ENCODE results near the gene CHEK1. TPM values are rescaled to one million over a fixed set of nuclear protein-coding genes. Genes with fewer than 3 reads are reported as not detected.

CHEK1 gene
- polyA plus RNA-seq, 1 donor (not counting 4 experiments of a cell fraction or from before 2014, with no cell fraction given), result 38.2 TPM

- Histone ChIP-seq H3K79me2 (ENCODE audit: control insufficient read depth, insufficient read depth, low read length) (no peaks in the 10 kb centered on the region), H3K4me1 (ENCODE audit: control insufficient read depth, extremely low read depth, insufficient read depth, low read length) (no peaks in the 10 kb centered on the region), H3K27me3 (ENCODE audit: control insufficient read depth, extremely low read depth, insufficient read depth, low read length) (no peaks in the 10 kb centered on the region), H4K20me1 (ENCODE audit: control insufficient read depth, extremely low read depth, insufficient read depth, low read length) (no peaks in the 10 kb centered on the region), H3K9me1 (ENCODE audit: control insufficient read depth, extremely low read depth, insufficient read depth, low read length) (no peaks in the 10 kb centered on the region), H3K36me3 (ENCODE audit: control insufficient read depth in 2 of 2, extremely low read depth in 1 of 2, insufficient read depth in 2 of 2, low read length in 2 of 2) (peaks cover 0 to 4% of the 10 kb centered on the region in 2 experiments), H3K4me3 (ENCODE audit: control insufficient read depth in 2 of 3, extremely low read depth in 1 of 3, insufficient read depth in 2 of 3, low read depth in 1 of 3, low read length in 3 of 3) (no peak overlapping the region), H3K27ac (ENCODE audit: control insufficient read depth, insufficient read depth, low read length) (no peak overlapping the region), H2AFZ (ENCODE audit: control insufficient read depth, low read length) (no peak overlapping the region), H3K9me3 (ENCODE audit: control insufficient read depth, low read depth, low read length) (no peaks in the 10 kb centered on the region), H3K9ac (ENCODE audit: control insufficient read depth, extremely low read depth, insufficient read depth, low read length) (no peak overlapping the region), H3K4me2 (ENCODE audit: control insufficient read depth, extremely low read depth, insufficient read depth, low read depth, low read length) (no peak overlapping the region)
- TF ChIP-seq EZH2 (IDR thresholded peaks at IDR 0.05; ENCODE audit: low read length) (no peak), CTCF (optimal IDR thresholded peaks at IDR 0.05 in 1 of 3, IDR thresholded peaks at IDR 0.05 in 1 of 3, conservative IDR thresholded peaks at IDR 0.05 in 1 of 3; ENCODE audit: extremely low read depth in 1 of 3, insufficient read depth in 2 of 3, low read length in 3 of 3) (no peak)
- dilution Hi-C loops (cut with MboI; ENCODE audit: extremely low pct_ligation_motif_present, low sequenced_read_pairs), result no loop called here
- DNase-seq (ENCODE audit: low read depth, low spot score), result no peak
- FAIRE-seq, result no peak
These were observed 42.2 kb downstream of the CHEK1 start for GRCh38 chr11:125667151-125667550.

- Histone ChIP-seq H3K79me2 (ENCODE audit: control insufficient read depth, insufficient read depth, low read length) (no peaks in the 10 kb centered on the region), H3K4me3 (ENCODE audit: control insufficient read depth in 2 of 3, extremely low read depth in 1 of 3, insufficient read depth in 2 of 3, low read depth in 1 of 3, low read length in 3 of 3) (no peak overlapping the region), H2AFZ (ENCODE audit: control insufficient read depth, low read length) (no peak overlapping the region), H3K9me1 (ENCODE audit: control insufficient read depth, extremely low read depth, insufficient read depth, low read length) (no peaks in the 10 kb centered on the region), H3K27ac (ENCODE audit: control insufficient read depth, insufficient read depth, low read length) (no peak overlapping the region), H3K27me3 (ENCODE audit: control insufficient read depth, extremely low read depth, insufficient read depth, low read length) (no peaks in the 10 kb centered on the region), H3K9me3 (ENCODE audit: control insufficient read depth, low read depth, low read length) (no peaks in the 10 kb centered on the region), H3K4me2 (ENCODE audit: control insufficient read depth, extremely low read depth, insufficient read depth, low read depth, low read length) (no peak overlapping the region), H3K36me3 (ENCODE audit: control insufficient read depth in 2 of 2, extremely low read depth in 1 of 2, insufficient read depth in 2 of 2, low read length in 2 of 2) (peaks cover 0 to 4% of the 10 kb centered on the region in 2 experiments), H4K20me1 (ENCODE audit: control insufficient read depth, extremely low read depth, insufficient read depth, low read length) (no peaks in the 10 kb centered on the region), H3K9ac (ENCODE audit: control insufficient read depth, extremely low read depth, insufficient read depth, low read length) (no peak overlapping the region), H3K4me1 (ENCODE audit: control insufficient read depth, extremely low read depth, insufficient read depth, low read length) (no peaks in the 10 kb centered on the region)
- TF ChIP-seq CTCF (optimal IDR thresholded peaks at IDR 0.05 in 1 of 3, IDR thresholded peaks at IDR 0.05 in 1 of 3, conservative IDR thresholded peaks at IDR 0.05 in 1 of 3; ENCODE audit: extremely low read depth in 1 of 3, insufficient read depth in 2 of 3, low read length in 3 of 3) (no peak), EZH2 (IDR thresholded peaks at IDR 0.05; ENCODE audit: low read length) (no peak)
- FAIRE-seq, result no peak
- no peak for DNase-seq (ENCODE audit: low read depth, low spot score)
- dilution Hi-C loops (cut with MboI; ENCODE audit: extremely low pct_ligation_motif_present, low sequenced_read_pairs), result no loop called here
These were observed 45.2 kb downstream of the CHEK1 start for GRCh38 chr11:125670172-125670571.

Data from keratinocyte (primary cell).